HepG2 (cell line): ENCODE data around the gene TMEM219. TPM values are rescaled to one million over a fixed set of nuclear protein-coding genes. Genes with fewer than 3 reads are reported as not detected.

Experiments used
- ARHGAP35 ChIP-seq: sonication (generic); formaldehyde crosslinking; IDR thresholded peaks from 2 replicates; pipeline ENCODE4 v1.9.0; 2022; ENCODE audit warnings: mild to moderate bottlenecking, inconsistent platforms, moderate library complexity, missing genetic modification reagents, borderline replicate concordance
- ARID2 ChIP-seq: sonication (generic); formaldehyde crosslinking; IDR thresholded peaks from 2 replicates; pipeline ENCODE4 v1.8.1; 2022; ENCODE audit warnings: mild to moderate bottlenecking, missing genetic modification reagents, borderline replicate concordance
- LRRFIP1 ChIP-seq: sonication (generic); formaldehyde crosslinking; conservative IDR thresholded peaks from 2 replicates; pipeline ENCODE4 v1.4.0; 2020; ENCODE audit warnings: missing genetic modification reagents
- MAFK ChIP-seq, 2 experiments: IDR thresholded peaks in 1 of 2; conservative IDR thresholded peaks in 1 of 2; 2 replicates each; pipeline ENCODE4 v1.6.1; 2011; ENCODE audit warnings: improper control_type of control experiment in 2 of 2, low read length in 2 of 2
- MATR3 ChIP-seq: sonication (generic); formaldehyde crosslinking; IDR thresholded peaks from 2 replicates; pipeline ENCODE4 v1.4.0; 2020; ENCODE audit warnings: missing genetic modification reagents
- MED13 ChIP-seq: sonication (generic); formaldehyde crosslinking; IDR thresholded peaks from 2 replicates; pipeline ENCODE4 v1.5.0; 2020; ENCODE audit warnings: missing genetic modification reagents
- MTA1 ChIP-seq: sonication (generic); formaldehyde crosslinking; IDR thresholded peaks from 2 replicates; pipeline ENCODE4 v1.4.0; 2020; ENCODE audit warnings: missing genetic modification reagents, mild to moderate bottlenecking, borderline replicate concordance
- SIX4 ChIP-seq: sonication (generic); formaldehyde crosslinking; IDR thresholded peaks from 2 replicates; pipeline ENCODE4 v1.4.0; 2020; ENCODE audit warnings: missing genetic modification reagents
- ZHX2 ChIP-seq, 2 experiments: sonication (generic) in 1 of 2; formaldehyde crosslinking in 1 of 2; IDR thresholded peaks; 2 replicates each; pipeline versions ENCODE4 v1.6.1 to v1.9.0; 2014 to 2022; ENCODE audit warnings: antibody characterized with exemption in 1 of 2, borderline replicate concordance in 1 of 2, inconsistent platforms in 1 of 2, low read depth in 1 of 2, missing genetic modification reagents in 1 of 2
- ZKSCAN5 ChIP-seq: sonication (generic); formaldehyde crosslinking; IDR thresholded peaks from 2 replicates; pipeline ENCODE4 v1.5.1; 2020; ENCODE audit warnings: mild to moderate bottlenecking, missing genetic modification reagents
- ZNF414 ChIP-seq: sonication (generic); formaldehyde crosslinking; IDR thresholded peaks from 2 replicates; pipeline ENCODE4 v1.5.0; 2020; ENCODE audit warnings: missing genetic modification reagents
- ZNF563 ChIP-seq: sonication (generic); formaldehyde crosslinking; IDR thresholded peaks from 2 replicates; pipeline ENCODE4 v1.8.0; 2022; ENCODE audit warnings: mild to moderate bottlenecking, moderate library complexity, missing genetic modification reagents
- ZNF570 ChIP-seq: sonication (generic); formaldehyde crosslinking; IDR thresholded peaks from 2 replicates; pipeline ENCODE4 v1.4.0; 2020; ENCODE audit warnings: mild to moderate bottlenecking, missing genetic modification reagents, borderline replicate concordance
- ZNF580 ChIP-seq: IDR thresholded peaks from 2 replicates; pipeline ENCODE4 v1.6.1; 2016; ENCODE audit warnings: low read depth, borderline replicate concordance
- ZNF672 ChIP-seq: sonication (generic); formaldehyde crosslinking; IDR thresholded peaks from 2 replicates; pipeline ENCODE4 v1.8.1; 2022; ENCODE audit warnings: missing genetic modification reagents
- ZNF780A ChIP-seq: sonication (generic); formaldehyde crosslinking; IDR thresholded peaks from 2 replicates; pipeline ENCODE4 v1.8.0; 2022; ENCODE audit warnings: mild to moderate bottlenecking, missing genetic modification reagents, moderate library complexity
- ZNF878 ChIP-seq: sonication (generic); formaldehyde crosslinking; IDR thresholded peaks from 2 replicates; pipeline ENCODE4 v1.8.1; 2023; ENCODE audit warnings: mild to moderate bottlenecking, missing genetic modification reagents, moderate library complexity
- polyA plus RNA-seq, 8 experiments: library from polyadenylated mRNA; depleted of rRNA in 3 of 8; stranded (reverse) in 7 of 8; unstranded in 1 of 8; fragments of >200 nt; fragmentation: Illumina TruSeq in 4 of 8; extraction: Trizol in 4 of 8; gene quantifications; 2 replicates each; pipeline versions ENCODE4 v1.2.1 to v1.2.3, GENCODE V29; 2011 to 2016; ENCODE audit warnings: low read depth in 4 of 8, missing spikeins in 1 of 8, mixed read lengths in 1 of 8; ENCODE audit not compliant: insufficient read depth in 1 of 8
- total RNA-seq, 5 experiments: library from RNA; depleted of rRNA; stranded (reverse); fragments of >200 nt; fragmentation: Illumina TruSeq; extraction: Trizol; gene quantifications; 2 replicates each; pipeline ENCODE4 v1.2.3, GENCODE V29; 2016; ENCODE audit warnings: low read depth in 1 of 5

The TMEM219 gene
- total and polyA plus RNA-seq, 2 of the 13 experiments (the other 11 are each of a cell fraction or from before 2014, with no cell fraction given): 105 to 115 TPM

- TF ChIP-seq ZNF414 (CRISPR knock-in tag) (peak; percentile 83; the same call in 1 of the 2 replicates), ZNF580 (peak; percentile 38; the same call in 1 of the 2 replicates), ZNF672 (CRISPR knock-in tag) (no peak), LRRFIP1 (CRISPR knock-in tag) (no peak), ARHGAP35 (CRISPR knock-in tag) (no peak), MAFK (conservative IDR thresholded peaks at IDR 0.05 in 1 of 2, IDR thresholded peaks at IDR 0.05 in 1 of 2; ENCODE audit: low read length in 2 of 2) (no peak), SIX4 (peak; percentile 75; the same call in 1 of the 2 replicates), MTA1 (CRISPR knock-in tag) (no peak), ZHX2 (IDR thresholded peaks at IDR 0.05; ENCODE audit: low read depth) (peak; percentile 100), ZHX2 (CRISPR knock-in tag; IDR thresholded peaks at IDR 0.05; ENCODE audit: borderline replicate concordance) (no peak; the same call in 1 of the 2 replicates), ZNF878 (CRISPR knock-in tag) (no peak), MATR3 (no peak), ZKSCAN5 (CRISPR knock-in tag) (peak; percentile 67; the same call in 1 of the 2 replicates), MED13 (CRISPR knock-in tag) (peak; percentile 38), ZNF780A (CRISPR knock-in tag) (no peak; the same call in 1 of the 2 replicates), ZNF563 (CRISPR knock-in tag) (peak; percentile 79; the same call in 1 of the 2 replicates), ZNF570 (CRISPR knock-in tag) (no peak), ARID2 (CRISPR knock-in tag) (peak; percentile 98)
These were observed 34.3 kb downstream of the TMEM219 start, which contains the start of gene INO80E (continued) for GRCh38 chr16:29995911-29996765.
